NB4 (cell line): Measurements from ENCODE around the gene TNNI3K.

Source experiments
- CTCF ChIP-seq: IDR thresholded peaks from one replicate; pipeline ENCODE4 v1.5.1; 2012; ENCODE audit warnings: low read depth, low read length
- POLR2A ChIP-seq: IDR thresholded peaks from 2 replicates; pipeline ENCODE4 v1.6.1; 2011; ENCODE audit warnings: mild to moderate bottlenecking; ENCODE audit not compliant: insufficient read length; ENCODE audit errors: extremely low read depth

DNA sequence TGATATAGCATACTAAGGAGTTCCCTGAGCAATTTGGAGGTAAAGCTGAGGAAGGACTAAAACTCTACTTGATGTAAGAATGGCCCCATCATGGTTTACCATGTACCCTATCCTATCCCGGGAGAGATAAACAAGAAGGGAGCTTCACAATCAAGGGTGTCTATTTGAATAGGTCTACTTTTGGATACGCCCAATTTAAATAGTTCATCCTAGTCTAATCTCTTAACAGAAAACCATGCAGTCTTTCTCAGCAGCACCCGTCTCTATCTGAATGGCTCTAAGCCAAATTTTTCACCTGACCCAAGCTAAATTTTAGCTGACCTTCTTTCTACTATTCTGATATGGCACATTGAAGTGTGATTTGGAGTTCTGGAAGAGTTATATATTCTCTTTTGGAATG, 122.0 kb downstream of the TNNI3K start:
- TF ChIP-seq CTCF: no peak
- no peak for TF ChIP-seq POLR2A
